GM19397 (cell line): ENCODE data around the gene MBD5.

ENCODE experiments used
- ATAC-seq: cut with Tn5 transposase; IDR thresholded peaks from one replicate; pipeline ENCODE4 v1.9.1; 2021; ENCODE audit warnings: mild to moderate bottlenecking, moderate library complexity; ENCODE audit not compliant: unreplicated experiment

Gene MBD5

DNA sequence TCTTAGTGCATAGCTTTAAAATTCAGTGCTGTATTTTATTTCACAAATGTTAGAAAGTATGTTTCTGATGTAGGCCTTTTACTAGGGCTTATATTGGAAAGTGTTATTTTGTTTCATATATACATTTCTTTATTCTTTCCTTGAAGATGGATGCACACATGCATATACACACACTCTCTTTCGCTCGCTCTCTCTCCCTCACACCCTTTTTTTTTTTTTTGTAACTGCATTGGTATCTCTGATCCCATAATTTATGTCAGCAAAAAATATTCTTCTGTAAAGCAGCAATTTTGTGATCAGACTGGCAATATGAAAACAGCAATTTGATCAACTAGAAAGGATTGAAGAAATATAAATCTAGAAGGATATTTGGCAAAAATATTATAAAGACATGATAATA, 2.0 kb downstream of the MBD5 start:
- ATAC-seq: no peak

- no peak for ATAC-seq
These were observed 3.0 kb downstream of the MBD5 start for GRCh38 chr2:148023861-148024260.

DNA sequence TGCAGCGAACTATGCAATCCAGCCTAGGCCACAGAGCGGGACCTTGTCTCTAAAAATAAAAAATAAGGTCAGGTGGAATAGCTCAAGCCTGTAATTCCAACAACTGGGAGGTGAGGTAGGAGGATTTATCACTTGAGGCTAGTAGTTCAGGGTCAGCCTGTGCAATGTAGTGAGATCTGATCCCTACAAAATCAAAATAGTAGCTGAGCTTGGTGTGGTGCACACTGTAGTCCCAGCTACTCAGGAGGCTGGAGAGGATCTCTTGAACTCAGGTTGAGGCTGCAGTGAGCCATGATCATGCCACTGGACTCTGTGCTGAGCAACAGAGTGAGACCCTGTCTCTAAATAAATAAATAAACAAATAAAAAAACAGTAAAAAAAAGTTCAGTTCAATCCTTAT, 5.7 kb downstream of the MBD5 start:
- ATAC-seq: no peak

DNA sequence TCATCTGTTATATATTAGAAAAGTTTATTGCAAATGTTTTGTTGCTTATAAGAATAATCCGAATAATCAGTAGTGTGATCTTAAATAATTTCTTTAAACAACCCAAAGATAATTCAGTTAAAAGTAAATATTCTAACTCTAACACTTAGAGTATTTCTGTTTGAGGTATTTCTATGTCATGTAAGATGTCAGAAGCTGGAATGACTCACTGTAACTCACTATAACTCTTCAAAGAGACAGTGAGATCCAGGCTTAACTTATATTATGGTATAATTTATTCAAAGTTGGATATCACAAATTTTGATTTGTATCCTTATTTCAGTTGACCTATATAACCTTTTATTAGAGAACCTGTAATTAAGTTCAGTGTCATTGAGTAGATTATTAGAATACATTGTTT, 6.9 kb downstream of the MBD5 start:
- ATAC-seq: no peak

DNA sequence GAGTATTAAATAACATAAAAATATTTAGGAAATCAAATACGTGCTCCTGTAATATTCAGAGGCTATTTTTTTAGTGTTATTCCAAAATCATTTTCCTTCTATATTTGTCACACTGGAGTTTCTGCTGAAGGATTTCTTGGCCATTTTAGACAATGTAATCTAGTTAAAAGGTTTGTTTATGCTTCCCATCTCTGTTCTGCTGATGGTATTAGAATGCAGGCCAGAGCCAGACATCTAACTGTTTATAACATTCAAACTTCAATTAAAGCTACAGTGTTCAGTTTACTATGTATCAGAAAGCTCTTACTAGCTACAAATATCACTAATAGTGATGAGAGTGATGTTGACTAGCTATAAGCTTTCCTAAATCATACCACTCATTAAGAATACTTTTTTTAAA, 7.9 kb downstream of the MBD5 start:
- ATAC-seq: no peak

DNA sequence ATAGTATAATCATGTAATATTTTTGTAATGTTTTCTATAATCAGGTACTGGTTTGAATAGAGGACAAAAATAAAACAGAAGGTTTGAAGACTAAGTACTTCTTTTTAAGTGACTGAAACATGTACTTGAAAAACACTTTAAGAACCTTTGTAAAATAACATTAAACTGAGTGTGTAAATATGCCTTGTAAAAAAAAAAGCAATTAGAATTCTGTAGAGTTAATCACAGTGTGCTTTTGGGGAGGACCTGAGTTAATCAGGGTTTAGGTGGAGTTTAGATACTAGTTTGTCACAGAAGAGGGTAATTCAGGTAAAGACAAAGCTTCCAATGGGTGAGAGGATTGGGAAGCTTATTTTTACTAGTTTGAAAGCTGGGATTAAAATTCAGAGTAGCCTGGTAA, 10.3 kb downstream of the MBD5 start:
- ATAC-seq: no peak

GRCh38 chr2:148032215-148032614, 11.3 kb downstream of the MBD5 start:
- ATAC-seq: no peak

- ATAC-seq: no peak
These were observed 18.9 kb downstream of the MBD5 start for GRCh38 chr2:148039783-148040182.

GRCh38 chr2:148042219-148042618, 21.3 kb downstream of the MBD5 start:
- ATAC-seq: peak; percentile 65

DNA sequence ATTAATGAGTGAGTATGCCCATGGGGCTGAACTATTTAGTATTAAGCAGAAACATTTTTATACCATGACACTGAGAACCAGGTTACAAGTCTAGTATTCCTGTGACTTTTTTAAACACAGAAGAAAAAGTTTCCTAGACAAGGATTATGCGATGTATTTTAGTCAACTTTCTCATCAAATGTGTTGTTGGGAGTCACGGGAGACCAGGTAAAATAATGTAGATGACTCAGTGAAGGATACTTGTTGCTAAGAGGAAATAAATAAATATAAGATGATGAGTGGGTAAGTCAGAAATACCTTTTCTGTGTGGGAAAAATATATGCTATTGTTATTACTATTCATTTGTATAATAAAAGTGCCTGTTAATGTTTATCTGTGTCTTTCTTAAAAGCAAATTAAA, 23.4 kb downstream of the MBD5 start:
- no peak for ATAC-seq

DNA sequence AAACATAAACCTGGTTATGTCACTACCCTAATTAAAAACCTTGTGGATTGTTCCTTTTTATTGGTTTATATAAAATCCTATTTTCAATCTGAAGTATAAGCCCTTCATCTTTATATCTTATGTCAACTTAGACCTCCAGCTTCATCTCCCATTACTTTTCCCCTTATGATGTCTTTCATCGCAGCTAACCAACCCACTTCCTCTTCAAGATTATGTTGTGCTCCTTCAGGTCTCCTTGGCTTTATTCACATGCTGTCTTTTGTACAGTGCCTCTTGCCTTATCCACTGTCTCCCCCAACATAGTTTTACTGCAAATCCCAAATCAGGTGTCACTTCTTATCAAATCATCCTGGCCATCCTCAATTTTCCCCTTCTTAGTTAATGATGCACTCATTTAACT, 25.9 kb downstream of the MBD5 start:
- ATAC-seq: no peak

GRCh38 chr2:148048475-148049221, 27.8 kb downstream of the MBD5 start:
- ATAC-seq: peak; percentile 68

- ATAC-seq: no peak
These were observed 28.4 kb downstream of the MBD5 start for GRCh38 chr2:148049284-148049683.

DNA sequence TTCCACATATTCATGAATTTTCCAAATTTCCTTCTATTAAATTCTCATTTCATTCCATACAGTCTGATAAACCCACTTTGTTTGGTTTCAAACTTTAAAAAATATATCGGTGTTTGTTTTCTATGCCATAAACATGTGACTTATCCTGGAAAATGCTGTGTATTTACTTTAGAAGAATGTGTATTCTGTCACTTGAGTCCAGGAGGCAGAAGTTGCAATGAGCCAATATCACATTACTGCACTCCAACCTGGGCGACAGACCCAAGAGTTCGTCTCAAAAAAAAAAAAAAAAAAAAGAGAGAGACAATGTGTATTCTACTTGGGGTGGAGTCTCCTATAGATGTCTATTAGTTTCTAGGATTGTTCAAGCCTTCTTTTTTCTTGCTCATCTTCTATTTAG, 31.8 kb downstream of the MBD5 start:
- no peak for ATAC-seq

DNA sequence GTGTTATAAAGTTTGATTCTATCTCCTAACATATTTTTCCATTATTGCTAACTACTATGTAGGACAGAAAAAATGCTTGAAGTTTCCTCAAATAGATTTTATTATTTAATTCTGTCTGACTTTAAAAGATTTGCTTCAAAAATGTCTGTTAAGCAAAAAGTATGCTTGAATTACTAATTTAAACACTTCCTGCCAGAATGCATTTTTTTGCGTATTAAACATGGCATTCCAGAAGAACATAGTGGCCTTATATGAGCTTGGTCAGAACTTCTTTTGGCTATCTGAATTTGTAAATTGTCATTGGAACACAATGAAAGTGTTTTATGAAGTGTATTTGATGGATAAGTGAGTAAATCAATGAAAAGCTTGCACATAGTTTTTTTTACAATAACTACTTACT, 37.8 kb downstream of the MBD5 start:
- ATAC-seq: no peak

- ATAC-seq: no peak
These were observed 42.7 kb downstream of the MBD5 start for GRCh38 chr2:148063633-148064032.

GRCh38 chr2:148065936-148066335, 45.0 kb downstream of the MBD5 start:
- ATAC-seq: no peak

- no peak for ATAC-seq
These were observed 46.9 kb downstream of the MBD5 start for GRCh38 chr2:148067801-148068200.

DNA sequence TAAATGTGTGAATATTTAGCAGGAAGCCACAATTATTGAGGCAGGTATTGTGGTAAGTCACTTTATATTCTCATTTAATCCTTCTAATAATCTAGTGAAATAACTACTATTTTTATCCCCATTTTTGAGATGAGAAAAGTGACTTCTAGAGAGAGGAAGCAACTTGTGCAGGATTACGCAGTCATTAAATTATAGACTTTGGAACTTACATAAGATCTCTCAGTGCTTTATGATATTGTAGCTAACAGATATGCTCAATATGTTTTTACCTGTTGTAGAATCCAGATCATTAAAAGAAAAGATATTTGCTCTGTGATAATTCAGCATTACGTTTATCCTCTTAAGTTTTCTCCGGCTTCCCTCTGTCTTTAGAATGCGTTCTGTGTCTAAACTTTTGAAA, 50.5 kb downstream of the MBD5 start:
- ATAC-seq: no peak

GRCh38 chr2:148096012-148096411, 75.1 kb downstream of the MBD5 start:
- no peak for ATAC-seq

DNA sequence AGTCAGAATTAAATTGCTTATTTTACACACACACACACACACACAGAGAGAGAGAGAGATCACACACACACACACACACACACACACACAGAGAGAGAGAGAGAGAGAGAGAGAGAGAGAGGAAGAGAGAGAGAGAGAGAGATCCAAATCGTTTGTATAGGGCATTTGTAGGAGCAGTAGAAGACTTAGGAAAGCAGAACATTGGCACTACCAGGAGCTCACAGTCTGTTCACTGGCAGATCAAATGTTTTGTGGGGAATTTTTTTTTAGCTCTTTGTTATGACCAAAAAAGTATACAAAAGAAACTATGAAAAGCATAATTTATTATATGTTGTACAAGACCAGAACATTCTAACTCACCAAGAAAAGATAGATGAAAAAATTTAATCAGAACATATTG, 81.8 kb downstream of the MBD5 start:
- no peak for ATAC-seq

- ATAC-seq: no peak
These were observed 83.1 kb downstream of the MBD5 start for GRCh38 chr2:148103946-148104345.

DNA sequence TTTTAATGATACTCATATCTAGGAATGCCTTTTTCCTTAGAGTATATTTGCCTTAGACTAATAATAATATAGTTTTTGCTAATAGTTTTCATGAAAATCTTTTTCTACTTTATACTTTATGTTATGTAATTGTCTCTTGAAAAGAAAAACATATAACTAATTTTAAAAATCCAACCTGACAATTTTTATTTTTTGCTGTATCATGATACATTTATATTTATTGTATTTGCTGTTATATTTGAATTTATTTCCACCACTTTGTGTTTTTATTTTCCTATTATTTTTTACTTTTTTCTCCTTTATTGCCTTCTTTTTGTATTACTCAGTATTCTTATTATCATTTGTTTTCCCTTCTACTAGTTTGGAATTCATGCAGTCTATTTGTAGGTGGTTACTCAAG, 85.4 kb downstream of the MBD5 start:
- no peak for ATAC-seq
